Chondrocyte (in vitro differentiated cells): ENCODE results near the gene NPRL2. TPM values are rescaled to one million over a fixed set of nuclear protein-coding genes. Genes with fewer than 3 reads are reported as not detected.

Source experiments
- DNase-seq: peaks from one replicate; pipeline ENCODE4 v3.0.0; 2021; ENCODE audit warnings: mixed read lengths, low spot score
- H3K27ac Mint-ChIP-seq: one replicate; pipeline ENCODE4 v1.8.0; 2021; ENCODE audit warnings: mild to moderate bottlenecking, moderate library complexity, mixed read lengths; ENCODE audit not compliant: unreplicated experiment
- H3K27me3 Mint-ChIP-seq: 2 replicates; pipeline ENCODE4 v1.8.0; 2021; ENCODE audit warnings: low read depth, mixed read lengths
- H3K36me3 Mint-ChIP-seq: 2 replicates; pipeline ENCODE4 v1.8.0; 2021; ENCODE audit warnings: low read depth, mixed read lengths
- H3K4me1 Mint-ChIP-seq: 2 replicates; pipeline ENCODE4 v1.8.0; 2021; ENCODE audit warnings: low read depth, mild to moderate bottlenecking, mixed read lengths
- H3K4me3 Mint-ChIP-seq: one replicate; pipeline ENCODE4 v1.8.0; 2021; ENCODE audit warnings: mild to moderate bottlenecking, moderate library complexity, mixed read lengths; ENCODE audit not compliant: unreplicated experiment
- H3K9me3 Mint-ChIP-seq: 2 replicates; pipeline ENCODE4 v1.8.0; 2021; ENCODE audit warnings: low read depth, mixed read lengths
- CTCF ChIP-seq: fragments of 200-600 bp; sonication (generic); IDR thresholded peaks from 2 replicates; pipeline ENCODE4 v1.5.0; 2021; ENCODE audit warnings: antibody characterized with exemption, mild to moderate bottlenecking, moderate library complexity
- total RNA-seq: library from RNA; stranded (reverse); gene quantifications from 3 replicates; pipeline ENCODE4 v1.2.1, GENCODE V29; 2021

NPRL2 gene
- total RNA-seq, 1 donor from 2014 or later, result 21.7 TPM

GRCh38 chr3:50327129-50327528 lies 23.4 kb downstream of the NPRL2 start:
- DNase-seq, result no peak
- Mint-ChIP-seq H3K27ac (peak overlapping the region; percentile 36), H3K36me3 (peaks cover 3% of the 10 kb centered on the region), H3K4me3 (peak overlapping the region; percentile 86), H3K4me1 (peaks cover 30% of the 10 kb centered on the region), H3K27me3 (no peaks in the 10 kb centered on the region), H3K9me3 (no peaks in the 10 kb centered on the region)
- no peak for TF ChIP-seq CTCF

GRCh38 chr3:50326182-50326541 lies 24.4 kb downstream of the NPRL2 start:
- no peak overlapping the region for H3K4me3 Mint-ChIP-seq
- peaks cover 3% of the 10 kb centered on the region for H3K36me3 Mint-ChIP-seq
- H3K27ac Mint-ChIP-seq, result no peak overlapping the region
- DNase-seq, result no peak
- H3K27me3 Mint-ChIP-seq, result no peaks in the 10 kb centered on the region
- H3K9me3 Mint-ChIP-seq, result no peaks in the 10 kb centered on the region
- no peak for TF ChIP-seq CTCF
- peaks cover 30% of the 10 kb centered on the region for H3K4me1 Mint-ChIP-seq

GRCh38 chr3:50325497-50326181 lies 24.9 kb downstream of the NPRL2 start:
- Mint-ChIP-seq H3K4me3 (no peak overlapping the region), H3K9me3 (no peaks in the 10 kb centered on the region), H3K36me3 (peaks cover 2% of the 10 kb centered on the region), H3K27me3 (no peaks in the 10 kb centered on the region), H3K27ac (no peak overlapping the region), H3K4me1 (peaks cover 31% of the 10 kb centered on the region)
- no peak for DNase-seq
- TF ChIP-seq CTCF, result no peak

- no peak for TF ChIP-seq CTCF
- H3K4me3 Mint-ChIP-seq, result no peak overlapping the region
- DNase-seq, result no peak
- H3K36me3 Mint-ChIP-seq, result no peaks in the 10 kb centered on the region
- H3K9me3 Mint-ChIP-seq, result no peaks in the 10 kb centered on the region
- peaks cover 37% of the 10 kb centered on the region for H3K4me1 Mint-ChIP-seq
- H3K27ac Mint-ChIP-seq, result no peak overlapping the region
- no peaks in the 10 kb centered on the region for H3K27me3 Mint-ChIP-seq
These were observed 25.5 kb downstream of the NPRL2 start for GRCh38 chr3:50325113-50325480.

GRCh38 chr3:50324351-50325112 lies 26.0 kb downstream of the NPRL2 start:
- TF ChIP-seq CTCF, result peak; percentile 86
- no peaks in the 10 kb centered on the region for H3K9me3 Mint-ChIP-seq
- no peaks in the 10 kb centered on the region for H3K36me3 Mint-ChIP-seq
- peaks cover 42% of the 10 kb centered on the region for H3K4me1 Mint-ChIP-seq
- no peak for DNase-seq
- H3K27ac Mint-ChIP-seq, result no peak overlapping the region
- H3K4me3 Mint-ChIP-seq, result no peak overlapping the region
- no peaks in the 10 kb centered on the region for H3K27me3 Mint-ChIP-seq
